GM18867 (cell line): ENCODE results near the gene IMMT.

Experiments used
- ATAC-seq: cut with Tn5 transposase; IDR thresholded peaks from one replicate; pipeline ENCODE4 v1.9.1; 2021; ENCODE audit warnings: mild to moderate bottlenecking, moderate library complexity; ENCODE audit not compliant: unreplicated experiment

IMMT gene

DNA sequence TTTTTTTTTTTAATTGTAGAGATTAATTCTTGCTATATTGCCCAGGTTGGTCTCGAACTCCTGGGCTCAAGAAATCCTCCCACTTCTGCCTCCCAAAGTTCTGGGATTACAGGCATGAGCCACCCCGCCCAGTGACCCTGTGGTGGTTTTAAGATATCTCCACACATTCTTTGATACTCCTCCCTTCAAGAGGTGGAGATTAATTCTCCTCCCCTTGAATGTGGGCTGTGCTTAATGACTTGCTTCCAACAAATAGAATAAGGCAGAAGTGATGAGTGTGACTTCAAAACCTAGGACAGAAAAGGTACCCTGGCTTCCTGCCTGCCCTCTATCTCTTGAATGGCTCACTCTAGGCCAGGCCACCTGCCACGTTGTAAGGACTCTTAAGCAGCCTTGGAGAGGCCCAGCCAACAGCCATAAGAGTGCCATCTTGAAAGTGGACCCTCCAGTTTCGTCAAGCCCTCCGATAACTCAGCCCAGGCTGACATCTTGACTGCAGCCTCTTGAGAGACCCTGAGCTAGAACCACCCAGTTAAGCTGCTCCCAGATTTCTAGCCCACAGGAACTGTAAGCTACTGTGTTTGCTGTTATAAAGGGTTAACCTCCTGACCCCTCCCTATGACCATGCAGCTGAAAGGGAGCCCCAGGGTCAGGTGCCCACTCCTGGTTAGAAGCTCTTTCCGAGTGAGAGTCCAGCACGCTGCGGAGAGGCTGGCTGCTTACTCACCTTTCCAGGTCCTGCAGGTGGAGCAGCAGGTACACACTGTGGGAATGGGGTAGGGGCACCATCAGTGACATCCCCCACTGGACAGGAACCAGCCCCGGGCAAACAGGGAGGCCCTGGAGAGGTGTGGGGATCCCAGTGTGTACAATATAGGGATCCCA is 31.6 kb upstream of the IMMT start:
- no peak for ATAC-seq

DNA sequence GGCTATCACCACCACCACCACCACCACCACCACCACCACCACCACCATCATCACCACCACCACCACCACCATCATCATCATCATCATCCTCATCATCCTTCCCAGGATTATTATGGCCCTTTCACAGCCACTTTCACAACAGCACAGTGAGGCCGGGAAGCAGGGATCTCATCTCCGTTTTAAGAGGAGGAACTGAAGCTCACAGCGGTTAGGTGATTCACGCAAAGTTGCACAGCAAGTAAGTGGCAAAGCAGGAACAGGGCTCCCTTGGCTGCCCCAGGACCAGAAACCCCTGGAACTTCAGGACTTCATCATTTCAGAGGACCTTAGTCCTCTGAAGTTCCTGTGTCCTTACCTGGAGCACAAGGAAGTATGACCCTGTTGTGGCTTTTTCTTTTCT is 30.8 kb upstream of the IMMT start:
- no peak for ATAC-seq

DNA sequence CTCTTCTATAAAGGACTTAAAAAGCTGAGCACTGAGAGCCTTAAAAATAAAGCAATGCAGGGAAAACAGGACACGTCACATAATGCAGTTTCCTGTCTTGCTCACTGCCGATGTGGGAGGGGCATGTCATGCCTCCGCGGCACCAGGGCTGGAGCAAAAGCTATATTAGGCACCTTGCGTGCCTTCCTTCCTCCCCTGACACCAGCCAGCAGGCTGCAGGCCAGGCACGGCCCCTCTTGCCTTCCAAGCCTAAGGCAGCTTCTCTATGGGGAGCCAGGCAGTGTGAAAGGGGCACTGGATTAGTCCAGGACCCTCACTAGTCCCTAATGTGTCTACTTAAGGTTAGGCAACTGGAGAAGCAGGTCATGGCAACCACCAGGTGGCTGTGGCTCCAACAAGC is 30.3 kb upstream of the IMMT start:
- ATAC-seq: peak; percentile 74

DNA sequence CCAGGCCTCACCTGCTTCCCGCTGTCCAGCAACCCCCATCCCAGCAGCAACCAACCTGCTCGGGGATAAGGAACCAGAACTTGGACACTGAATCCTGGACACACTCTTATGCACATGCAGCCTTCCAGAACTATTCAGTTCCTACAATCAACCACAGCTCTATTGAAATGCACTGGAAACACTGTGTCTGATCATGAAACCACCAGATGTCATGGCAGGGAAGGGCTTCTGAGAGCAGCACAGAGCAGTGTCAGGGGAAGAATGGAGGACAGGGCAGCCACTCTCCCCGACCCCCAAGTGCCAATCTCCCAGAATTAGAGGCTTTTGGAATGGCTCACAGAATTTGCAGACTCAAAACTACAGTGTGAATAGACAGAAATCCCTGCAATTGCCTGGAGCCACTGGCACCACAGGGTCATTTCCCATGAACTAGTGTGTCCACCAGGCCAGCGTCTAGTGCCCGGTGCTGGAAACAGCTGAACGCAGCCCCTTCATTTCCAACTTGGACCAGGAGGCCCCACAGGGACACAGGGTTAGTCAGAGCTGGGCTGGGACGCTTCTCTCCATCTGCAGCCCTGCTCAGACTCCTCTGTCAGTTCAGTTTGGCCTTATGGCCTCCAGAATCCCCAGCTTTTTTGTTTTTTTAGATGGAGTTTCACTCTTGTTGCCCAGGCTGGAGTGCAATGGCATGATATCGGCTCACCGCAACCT is 29.5 kb upstream of the IMMT start:
- no peak for ATAC-seq

DNA sequence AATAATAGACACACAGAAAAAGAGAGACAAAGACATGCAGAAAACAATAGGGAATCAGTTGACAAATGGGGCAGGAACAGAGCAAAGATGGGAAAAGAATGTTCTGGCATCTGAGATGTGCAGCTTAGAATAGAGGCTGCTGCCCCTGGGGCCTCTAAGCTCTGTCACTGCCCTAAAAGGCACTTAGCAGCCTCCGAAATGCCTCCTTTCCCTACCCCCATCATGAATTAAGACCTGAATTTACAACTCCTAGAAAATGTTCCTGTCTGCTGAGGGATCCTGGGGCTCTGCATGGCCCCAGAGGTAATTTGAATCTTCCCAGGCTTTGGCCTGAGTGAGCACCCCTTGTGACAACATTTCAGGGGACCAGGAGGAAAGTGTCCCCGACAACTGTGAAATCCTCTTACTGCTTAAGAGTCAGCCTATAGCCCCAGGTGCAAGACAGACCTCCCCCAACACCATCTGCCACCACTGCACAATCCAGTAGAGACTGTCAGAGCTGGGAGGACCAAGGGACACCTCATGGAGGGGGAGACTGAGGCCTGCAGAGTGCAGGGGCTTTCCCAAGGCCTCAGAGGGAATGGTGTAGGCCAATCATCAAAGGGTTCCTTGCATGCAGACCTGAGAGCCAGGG is 28.8 kb upstream of the IMMT start:
- no peak for ATAC-seq

DNA sequence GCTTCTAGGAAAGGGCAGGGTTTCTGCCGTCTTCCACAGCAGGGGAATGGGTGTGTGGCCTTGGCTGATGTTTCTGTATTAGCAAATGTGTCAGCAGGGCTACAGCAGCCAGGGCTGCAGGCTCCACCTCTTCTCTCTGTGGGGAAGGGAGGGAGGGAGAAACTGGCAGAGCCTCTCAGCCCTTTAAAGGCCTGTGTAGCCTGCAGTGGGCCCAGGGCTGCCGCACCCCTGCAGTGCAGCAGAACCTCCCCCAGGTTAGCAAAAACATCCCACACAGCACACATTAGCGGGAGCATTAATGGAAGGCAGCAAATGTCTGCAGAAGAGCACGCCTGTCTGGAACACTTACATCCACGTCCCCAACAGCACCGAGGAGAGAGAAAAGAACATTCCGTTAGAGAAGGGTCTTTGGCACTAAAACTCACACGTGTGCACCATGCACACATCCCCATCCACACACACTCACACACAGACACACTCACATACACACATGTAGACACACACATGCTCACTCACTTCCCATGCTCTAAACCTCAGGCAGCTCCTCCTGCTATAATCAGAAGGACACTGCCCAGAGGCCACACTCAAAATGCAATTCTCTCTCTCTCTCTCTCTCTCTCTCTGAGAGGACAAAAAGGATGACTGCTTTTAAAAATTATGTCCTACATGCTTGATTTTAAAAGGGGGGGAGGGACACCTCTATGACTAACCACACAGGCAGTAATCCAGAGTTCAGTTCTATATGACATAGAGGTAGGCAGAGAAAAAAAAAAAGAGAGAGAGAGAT is 28.1 kb upstream of the IMMT start:
- ATAC-seq: no peak

DNA sequence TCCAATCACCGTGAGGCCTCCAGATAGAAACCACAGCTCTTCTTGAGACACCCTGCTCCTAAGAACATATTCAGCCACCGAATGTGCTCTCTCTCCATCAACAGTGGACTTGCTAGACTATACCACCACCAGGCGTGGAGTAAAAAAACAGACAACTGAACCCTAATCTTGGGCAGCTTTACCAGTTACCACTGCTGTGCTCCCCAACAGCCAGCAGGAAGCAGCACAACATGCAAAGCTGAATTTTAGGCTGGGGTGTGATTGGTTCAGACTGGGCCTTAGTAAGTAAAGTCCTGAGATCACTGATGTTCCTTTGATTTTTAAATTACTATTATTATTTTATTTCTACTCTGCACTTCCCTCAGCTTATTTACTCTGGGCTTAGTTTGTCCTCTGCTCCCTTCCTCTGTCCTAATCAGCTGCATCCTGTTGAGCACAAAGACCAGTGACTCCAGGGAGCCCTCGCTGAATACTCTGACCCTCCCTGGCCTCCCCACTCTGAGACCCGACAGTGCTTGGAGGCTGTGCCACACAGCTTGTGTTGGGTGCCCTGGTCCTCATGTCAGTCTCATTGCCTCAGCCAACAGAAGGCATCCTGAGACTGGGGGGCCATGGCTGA is 25.9 kb upstream of the IMMT start:
- no peak for ATAC-seq

DNA sequence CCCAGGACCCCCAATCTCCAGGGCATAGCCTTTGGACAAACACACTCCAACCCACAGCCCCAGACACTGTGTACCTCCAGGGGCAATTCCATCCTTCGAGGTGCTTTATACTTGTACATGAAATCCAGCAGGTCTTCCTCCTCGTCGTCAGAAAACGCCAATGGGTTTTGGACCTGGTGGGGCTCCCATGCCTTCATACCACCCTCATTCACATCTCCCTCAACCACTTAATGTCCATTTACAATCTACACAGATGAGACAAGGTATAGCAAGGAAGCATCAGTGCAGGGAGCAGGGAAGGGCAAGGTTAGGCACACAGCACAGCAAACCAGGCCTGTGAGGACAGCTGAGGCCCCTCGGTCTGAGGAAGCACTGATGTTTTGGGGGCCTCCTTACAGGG is 24.6 kb upstream of the IMMT start:
- ATAC-seq: no peak

DNA sequence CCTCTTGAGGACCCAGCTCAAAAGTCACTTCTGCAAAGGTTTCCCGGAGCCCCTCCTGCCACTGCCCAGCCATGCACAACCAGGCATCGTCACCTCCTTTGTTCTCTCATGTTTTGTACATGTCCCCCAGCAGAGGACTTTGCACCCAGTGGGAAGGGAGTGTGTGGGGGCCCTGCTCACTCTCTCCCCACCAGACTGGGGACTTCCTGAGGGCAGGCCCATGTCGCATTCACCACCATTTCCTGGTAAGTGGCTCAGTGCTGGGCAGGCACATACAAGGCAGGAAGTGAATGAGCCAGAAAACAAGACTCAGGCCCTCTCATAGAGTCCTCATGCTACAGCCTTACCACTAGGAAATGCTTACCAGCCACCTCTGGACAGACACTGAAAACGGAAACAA is 22.9 kb upstream of the IMMT start:
- ATAC-seq: no peak

DNA sequence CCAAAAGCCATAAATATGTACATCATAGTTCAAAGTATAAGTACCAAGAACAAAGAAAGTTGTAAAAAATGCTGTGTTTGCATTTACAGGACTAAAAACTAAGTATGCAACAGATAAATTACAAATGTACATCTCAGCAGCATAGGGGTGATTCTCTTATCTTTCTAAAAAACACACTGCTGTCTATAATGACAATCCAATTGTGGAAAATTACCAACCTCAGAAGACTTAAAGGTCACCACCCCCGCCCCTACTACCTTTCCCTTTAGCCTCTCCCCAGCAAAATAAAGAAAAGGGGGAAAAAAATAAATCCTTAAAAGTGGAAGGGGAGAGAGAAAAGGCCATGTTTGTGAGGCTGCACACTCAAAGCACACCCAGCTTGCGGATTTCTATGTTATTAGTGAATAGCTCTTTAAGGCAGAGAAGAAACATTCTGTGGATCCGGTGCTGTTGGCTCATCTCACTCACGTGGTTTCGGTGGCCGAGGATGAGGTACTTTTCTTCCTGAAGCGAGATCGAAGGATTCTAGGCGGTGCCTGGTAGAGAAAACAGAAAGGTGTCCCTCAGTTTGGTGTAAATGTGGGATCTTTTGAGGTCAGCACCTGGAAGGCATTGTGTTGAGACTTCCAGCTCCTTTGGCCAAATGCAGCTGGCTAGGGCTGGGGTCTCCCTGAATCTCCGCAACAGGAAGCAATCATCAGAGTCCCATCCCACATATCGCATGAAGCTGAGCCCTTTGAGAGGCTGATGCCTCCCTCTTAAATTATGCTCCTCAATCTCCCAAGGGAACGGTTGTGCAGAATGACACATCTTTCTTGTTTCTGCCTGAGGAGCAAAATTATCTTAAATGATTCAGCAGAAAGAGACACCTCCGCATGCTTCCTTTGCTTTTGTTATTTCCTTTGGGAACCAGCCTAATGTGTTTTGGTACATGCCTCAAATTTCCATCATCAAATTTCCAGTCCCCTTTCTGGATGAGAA is 21.6 kb upstream of the IMMT start:
- no peak for ATAC-seq

DNA sequence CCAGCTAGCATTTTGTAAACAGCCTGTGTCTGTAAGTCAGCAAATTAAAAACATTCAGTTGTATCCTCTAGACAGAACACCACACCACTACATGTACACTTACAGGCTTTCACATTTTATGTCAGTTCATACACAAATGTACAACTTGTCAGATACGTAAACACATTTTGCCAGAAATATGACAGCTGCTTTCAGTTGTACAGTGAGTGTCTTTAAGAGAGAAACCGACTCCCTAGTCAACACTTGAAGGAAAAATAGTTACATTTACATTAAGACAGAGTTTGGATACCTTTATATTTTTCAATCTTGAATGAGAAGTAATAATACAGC is 19.2 kb upstream of the IMMT start:
- no peak for ATAC-seq

DNA sequence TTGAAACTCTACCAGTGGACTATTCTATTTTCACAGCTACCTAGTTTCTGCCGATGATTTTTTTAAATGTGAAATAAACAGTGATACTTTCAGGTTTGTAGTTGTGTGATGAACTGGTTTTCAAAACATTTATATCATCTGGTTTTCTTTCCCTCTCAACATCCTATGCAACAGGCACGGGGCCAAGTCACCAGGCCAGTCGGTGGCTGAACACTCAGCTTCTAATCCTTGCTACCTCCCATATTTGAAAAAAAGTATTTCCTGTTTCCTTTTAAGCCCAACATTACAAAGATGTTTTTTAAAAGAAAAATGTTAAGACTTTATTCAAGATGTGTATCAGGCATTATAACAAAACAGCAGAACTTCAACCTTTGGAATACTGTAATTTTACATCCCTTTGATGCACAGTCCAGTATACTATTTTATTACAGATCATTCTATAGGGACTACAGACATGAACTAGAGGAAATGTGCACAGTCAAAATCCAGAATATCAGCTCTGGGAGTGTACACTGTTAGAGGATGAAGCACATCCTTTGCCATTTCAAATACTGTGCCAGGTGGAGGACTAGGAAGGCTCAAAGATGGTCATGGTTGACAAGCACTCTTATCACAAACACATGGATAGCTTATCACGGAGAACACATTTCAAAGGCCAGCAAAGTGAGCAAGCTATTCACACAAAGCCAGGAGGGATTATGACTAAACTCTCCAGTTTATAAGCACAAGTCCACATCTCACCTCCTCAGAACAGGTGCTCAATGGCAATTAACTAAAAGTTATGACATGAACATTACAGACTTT is 18.6 kb upstream of the IMMT start:
- ATAC-seq: no peak

DNA sequence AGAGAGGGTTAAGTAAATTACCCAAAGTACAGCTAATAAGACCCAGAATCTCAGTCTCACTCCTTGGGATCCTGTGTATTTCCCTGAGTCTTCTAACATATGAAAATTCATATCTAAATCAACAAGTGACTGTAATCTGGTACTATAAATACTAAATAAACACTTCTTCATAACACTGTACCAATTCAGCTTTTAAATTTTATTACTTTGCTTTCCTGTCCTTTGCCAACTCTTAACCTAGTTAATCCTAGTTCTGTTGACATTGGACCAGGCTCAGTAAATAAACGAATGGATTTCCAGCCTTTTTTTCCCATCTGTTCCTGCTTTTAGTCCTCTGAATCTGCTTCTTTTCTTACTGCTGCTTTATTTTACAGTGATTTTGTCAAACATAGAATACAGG is 17.8 kb upstream of the IMMT start:
- no peak for ATAC-seq

DNA sequence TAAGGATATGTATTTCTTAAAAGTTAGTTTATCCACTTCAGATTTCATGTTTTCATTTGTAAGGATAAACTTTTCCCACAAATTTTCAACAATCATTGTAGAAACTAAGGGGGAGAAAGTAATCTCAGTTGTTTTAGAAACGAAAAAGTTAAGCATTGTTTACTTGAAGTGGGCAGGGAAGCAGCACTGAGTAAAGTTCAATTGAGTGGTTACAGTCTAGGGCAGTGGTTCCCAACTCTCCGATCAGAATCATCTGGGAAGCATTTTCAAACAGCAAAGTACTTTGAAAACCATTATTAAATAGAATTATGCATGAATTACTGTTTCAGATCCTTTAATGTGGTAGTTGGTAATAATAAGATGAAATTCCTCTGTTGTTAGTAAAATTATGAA is 16.5 kb upstream of the IMMT start:
- ATAC-seq: no peak

DNA sequence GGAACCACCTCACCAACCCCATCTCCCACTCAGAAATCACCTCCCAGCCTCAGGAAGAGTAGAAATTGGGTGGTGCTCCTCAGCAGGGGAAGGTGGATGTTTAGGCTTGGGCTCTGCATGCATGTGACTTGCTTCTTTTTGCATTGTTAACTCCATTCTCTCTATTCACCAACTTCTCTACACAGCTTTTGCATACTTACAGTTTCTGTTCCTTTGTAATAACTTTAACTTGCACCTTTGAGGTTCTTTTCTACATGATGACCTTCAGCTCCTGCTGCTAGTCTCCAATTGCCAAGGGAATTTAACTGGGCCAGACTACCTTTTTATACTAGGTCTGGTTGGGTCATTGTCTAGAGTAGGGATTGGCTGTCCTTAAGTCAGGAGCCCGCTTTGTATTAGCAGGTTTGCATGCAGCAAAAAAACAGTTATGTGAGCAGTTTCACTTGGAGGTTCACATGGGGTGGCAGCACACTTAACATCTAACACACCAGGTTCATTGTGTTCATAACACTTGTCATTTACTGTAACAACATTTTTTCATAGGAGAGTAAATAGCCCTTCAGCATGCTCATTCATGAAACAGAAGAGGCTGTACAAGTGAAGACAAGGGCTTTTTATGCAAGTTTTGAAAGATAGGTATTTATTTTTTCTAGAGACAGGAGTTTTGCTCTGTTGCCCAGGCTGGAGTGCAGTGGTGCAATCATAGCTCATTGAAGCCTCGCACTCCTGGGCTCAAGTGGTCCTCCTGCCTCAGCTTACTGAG is 16.0 kb upstream of the IMMT start:
- no peak for ATAC-seq

DNA sequence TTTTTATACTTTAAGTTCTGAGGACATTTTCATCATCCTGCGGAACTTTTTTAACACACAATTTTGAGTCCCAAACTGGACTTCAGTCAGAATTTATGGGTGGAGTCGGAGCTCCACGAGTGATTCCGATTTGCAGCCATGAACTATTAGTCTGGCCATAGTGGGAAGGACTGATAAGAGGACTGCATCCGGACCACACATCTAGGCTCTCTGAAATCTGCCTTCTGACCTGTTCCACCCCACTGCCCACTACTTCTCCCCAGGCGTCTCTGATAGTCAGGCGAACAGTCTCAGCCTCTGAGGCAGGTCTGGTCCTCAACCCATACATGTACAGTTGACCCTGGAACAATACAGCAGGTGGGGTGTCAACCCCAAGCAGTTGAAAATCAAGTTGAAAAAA is 9.2 kb upstream of the IMMT start:
- no peak for ATAC-seq

DNA sequence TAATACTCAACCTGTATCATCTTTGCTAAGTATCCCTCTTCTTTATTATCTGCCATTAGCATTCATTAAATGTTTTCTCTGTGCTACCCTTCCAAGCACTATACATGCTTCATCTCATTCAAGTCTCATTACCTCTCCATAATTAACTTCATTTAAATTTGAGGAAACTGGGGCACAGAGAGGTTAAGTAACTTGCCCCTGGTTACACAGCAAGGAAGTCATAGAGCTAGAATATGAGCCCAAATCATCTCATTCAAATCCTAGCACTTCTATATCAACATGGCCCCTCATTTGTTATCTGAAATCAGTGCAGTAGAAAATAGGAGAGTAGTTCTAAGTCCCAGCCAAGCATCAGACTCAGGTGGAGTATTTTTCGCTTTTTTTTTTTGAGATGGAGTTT is 8.4 kb upstream of the IMMT start:
- no peak for ATAC-seq

DNA sequence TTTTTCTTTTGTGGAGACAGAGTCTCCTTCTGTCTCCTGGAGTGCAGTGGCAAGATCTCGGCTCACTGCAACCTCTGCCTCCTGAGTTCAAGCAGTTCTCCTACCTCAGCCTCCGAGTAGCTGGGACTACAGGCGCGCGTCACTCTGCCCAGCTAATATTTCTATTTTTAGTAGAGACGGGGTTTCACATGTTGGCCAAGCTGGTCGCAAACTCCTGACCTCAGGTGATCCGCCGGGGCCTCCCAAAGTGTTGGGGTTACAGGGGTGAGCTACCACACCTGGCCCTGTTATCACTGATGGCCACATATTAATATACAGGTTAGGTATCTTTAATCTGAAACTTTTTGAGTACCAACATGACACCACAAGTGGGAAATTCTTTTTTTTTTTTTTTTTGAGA is 7.4 kb upstream of the IMMT start:
- ATAC-seq: no peak
